Effector CD8-positive, alpha-beta T cell (primary cell): ENCODE data around the gene CIAO2B.

Experiments used
- DNase-seq: peaks from one replicate; lab custom pipeline; 2025; lab: John Stamatoyannopoulos, UW

Gene CIAO2B

GRCh38 chr16:66919569-66920298 lies 14.5 kb downstream of the CIAO2B start:
- no peak for DNase-seq

DNA sequence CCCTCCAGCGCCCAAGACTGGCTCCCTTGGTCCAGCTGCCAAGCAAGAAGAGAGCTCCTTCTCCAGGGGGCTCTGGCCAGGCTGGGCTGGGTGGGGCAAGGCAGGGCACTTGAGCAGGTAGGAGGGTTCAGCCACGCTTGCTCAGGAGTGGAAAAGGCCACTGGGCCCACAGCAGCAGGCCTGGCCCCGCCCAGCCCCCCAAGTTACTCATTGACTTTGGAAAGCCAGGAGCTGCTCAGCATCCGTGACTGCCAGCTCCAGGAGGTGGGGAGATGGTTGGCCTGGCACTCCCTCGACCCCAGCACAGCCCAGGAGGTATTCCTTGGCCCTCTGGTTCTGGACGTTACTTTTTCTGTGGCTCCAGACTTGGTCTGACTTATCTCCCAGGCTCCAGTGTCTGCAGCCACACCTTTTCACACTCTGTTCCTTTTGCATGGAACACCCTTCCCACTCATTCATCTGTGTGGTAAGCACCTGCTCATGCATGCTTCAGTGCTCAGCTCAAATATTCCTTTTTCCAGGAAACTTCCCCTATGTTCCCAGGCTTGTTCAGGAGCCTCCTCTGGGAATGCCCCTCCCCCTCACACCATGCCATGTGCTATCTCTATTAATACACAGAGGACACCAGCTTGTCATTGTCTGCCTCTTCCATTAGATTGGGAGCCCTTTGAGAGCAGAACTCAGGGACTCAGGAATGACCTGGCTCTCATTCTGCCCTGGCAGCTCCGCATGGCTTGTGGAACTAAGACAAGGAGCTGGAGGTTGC lies 15.2 kb downstream of the CIAO2B start, which contains the start of gene CDH16:
CDH16 (minus strand) TSS at position 83 of the 766 bp plus-strand sequence. CDS start 820 bp downstream, outside the sequence.
- no peak for DNase-seq

DNA sequence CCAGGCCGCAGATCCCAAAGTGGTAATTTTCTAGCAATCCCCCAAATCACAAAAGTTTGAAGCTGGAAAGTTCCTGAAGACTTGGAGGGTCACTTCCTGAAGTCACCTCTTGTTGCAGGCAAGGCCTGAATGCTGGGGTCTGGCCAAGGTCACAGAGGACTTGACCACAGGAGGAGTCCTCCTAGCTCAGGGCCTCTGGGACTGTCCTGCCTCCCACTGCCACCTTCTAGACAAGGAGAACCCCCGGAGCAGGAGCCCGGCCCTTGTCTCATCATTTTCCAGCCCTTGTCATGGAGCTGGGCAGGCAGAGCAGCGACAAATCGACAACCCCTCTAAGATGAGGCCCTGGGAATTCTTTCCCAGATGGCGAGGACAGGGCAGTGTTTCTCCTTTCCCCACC lies 15.8 kb downstream of the CIAO2B start:
- DNase-seq, result no peak

- DNase-seq, result no peak
Observed at GRCh38 chr16:66917741-66918140, 16.5 kb downstream of the CIAO2B start.

DNA sequence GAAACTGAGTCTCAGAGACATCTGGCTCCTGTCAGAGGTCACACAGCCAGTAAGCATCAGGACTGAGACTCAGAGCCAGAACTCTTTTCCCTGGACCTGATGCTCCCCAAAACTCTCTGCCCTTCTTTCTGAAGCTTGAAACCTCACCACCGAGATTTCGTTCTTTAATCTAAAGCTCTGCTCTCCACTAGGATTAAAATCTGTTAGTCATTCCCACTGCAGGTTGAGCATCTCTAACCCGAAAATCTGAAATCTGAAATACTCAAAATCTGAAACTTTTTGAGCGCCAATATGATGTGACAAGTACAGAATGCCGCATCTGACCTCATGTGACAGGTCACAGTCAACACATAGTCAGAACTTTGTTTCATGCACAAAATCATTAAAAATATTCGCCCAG lies 17.7 kb downstream of the CIAO2B start:
- DNase-seq, result no peak

DNA sequence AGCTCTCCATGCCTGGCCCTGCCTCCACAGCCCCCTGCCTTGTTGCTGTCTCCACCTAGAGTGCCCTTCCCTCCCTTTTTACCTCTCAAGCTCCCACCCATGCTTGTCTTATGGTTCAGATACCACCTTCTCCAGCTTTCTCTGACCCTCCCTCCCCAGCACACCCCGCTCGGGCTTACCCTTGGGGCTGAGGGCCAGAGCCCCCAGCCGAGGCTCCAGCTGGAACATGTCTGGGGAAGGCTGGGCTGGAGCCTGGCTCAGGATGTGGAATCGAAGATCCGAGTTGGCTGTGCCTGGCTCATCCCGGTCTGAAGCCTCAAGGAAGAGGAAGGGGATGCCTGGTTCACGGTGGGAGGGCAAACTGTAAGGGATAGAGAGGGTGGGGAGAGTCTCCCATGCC lies 19.2 kb downstream of the CIAO2B start:
- no peak for DNase-seq

GRCh38 chr16:66914541-66914940 lies 19.7 kb downstream of the CIAO2B start:
- DNase-seq, result no peak

- DNase-seq, result no peak
Observed at GRCh38 chr16:66913711-66914110, 20.5 kb downstream of the CIAO2B start.

DNA sequence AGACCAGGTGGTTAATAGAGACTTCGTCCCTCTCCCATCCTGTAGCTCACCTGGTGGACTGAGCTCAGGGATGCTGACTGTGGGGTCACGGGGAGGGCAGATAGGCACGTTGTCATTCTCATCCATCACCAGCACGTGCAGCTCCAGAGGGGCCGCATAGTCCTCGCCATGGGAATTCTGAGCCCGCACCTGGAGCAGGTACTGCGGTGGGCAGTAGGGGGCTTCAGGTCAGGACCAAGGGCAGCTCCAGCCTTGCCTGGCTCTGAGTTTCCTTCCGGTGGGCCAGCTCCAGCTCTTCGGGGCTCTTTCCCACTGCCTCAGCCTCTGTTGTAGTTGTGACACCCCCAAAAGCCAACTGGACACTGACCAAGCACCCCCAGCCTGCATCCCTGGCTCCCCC lies 21.1 kb downstream of the CIAO2B start:
- no peak for DNase-seq

- no peak for DNase-seq
Observed at GRCh38 chr16:66911801-66912200, 22.4 kb downstream of the CIAO2B start.

GRCh38 chr16:66911112-66911511 lies 23.1 kb downstream of the CIAO2B start:
- no peak for DNase-seq

DNA sequence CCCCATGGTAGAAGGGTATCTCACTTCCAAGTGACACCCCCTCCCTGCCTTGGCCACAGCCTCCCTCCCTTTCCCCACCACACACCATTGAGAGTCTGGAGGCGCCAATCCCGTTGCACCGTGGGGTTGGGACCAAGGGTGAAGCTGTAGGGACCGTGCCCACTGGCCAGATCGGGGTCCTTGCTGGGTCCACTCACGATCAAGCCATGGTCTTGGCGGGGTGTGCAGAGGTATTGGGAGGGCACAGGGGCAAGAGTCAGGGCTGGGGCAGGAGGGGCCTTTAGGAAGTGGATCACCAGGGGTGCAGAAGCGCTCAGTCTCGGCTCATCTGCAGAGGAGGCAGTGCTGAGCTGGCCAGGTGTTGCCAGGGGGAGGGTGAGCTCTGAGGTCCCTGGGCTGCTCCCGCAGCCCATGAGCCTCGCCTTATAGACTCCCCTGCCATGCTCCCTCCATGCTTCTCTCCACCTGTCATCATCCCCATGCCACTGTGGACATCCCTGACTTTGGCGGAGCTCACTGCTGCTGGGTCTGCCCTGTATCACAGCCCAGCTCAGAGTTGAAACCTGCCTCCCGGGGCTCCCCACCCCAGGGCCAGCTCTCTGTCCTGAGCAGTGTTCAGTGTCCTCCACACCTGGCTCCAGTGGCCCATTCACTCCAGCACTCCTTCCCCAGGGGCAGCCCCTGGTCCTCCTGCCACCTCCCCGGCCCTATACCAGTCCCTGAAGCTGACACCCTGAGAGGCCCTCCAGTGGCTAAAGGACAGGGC lies 23.8 kb downstream of the CIAO2B start:
- no peak for DNase-seq

DNA sequence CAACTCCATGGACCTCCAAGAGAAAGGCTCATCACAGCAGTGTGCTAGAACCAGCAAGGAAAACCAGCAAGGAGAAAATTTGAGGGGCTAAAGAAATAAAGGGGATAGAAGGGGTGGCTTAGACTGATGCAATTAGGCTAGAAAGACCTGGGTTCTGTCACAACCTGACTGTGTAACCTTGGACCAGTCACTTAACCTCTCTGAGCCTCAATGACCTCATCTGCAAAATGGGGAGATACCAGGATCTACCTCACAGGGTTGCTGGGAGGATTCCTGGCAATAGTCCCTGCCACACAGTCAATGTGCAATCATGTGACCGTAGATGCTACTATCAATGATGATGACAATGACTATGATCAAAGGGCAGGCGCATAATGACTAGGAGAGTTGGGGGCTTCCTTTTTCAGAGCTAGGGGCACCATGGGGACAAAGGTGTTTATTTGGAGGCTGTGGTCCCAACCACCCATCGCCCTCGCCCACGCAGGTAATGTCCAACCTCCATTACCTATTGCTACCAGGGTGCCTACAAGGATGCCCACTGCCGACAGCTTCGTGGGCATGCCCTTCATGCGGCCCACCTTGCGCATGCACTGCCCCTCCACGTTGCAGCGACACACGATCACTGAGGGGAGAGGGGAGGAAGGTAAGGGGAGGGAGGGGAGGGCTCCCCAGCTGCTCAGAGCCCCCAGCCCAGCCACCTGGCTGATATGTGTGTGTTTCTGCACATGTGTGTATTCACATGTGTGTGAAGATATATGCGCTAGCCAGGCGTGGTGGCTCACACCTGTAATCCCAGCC lies 25.2 kb downstream of the CIAO2B start:
- DNase-seq, result no peak

- DNase-seq, result no peak
Observed at GRCh38 chr16:66908116-66908515, 26.1 kb downstream of the CIAO2B start.

GRCh38 chr16:66906916-66907836 lies 27.0 kb downstream of the CIAO2B start:
- no peak for DNase-seq

- no peak for DNase-seq
Observed at GRCh38 chr16:66905633-66906539, 28.3 kb downstream of the CIAO2B start.

DNA sequence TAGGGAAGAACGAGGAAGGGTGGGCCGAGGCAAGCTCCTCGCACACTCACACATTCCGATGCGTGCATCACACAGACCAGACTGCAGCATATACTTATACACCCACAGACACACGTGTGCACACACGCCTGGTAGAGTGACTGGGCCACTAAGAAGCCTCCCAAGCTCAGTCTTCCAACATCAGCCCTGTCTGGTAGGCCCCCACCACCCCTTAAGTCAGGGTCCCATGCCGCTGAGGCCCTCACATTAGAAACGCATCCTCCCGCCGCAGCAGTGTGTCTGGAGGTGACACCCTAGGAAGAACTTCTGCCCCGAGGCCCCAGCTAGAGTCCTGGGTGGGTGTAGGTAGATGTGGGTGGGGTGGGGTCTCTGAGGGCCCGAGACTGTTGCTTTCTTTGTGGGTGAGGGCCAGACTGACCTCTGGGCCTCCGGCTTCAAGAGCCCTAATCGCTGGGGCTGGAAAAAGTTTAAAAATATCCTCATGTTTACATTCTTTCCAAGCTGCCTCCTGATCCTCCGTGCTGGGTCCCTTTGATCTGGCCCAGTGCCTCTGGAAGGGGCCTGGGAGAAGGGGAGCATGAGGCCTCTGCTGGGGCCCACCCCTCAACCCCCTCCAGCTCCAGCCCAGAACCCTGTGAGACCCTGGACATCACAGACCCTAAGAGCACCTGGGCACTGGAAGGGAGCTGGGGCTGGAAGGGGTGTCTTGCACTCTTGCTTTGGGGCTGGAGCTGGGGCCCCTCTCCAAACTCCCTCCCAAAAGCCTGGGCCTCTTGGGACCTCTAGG lies 29.2 kb downstream of the CIAO2B start:
- no peak for DNase-seq

DNA sequence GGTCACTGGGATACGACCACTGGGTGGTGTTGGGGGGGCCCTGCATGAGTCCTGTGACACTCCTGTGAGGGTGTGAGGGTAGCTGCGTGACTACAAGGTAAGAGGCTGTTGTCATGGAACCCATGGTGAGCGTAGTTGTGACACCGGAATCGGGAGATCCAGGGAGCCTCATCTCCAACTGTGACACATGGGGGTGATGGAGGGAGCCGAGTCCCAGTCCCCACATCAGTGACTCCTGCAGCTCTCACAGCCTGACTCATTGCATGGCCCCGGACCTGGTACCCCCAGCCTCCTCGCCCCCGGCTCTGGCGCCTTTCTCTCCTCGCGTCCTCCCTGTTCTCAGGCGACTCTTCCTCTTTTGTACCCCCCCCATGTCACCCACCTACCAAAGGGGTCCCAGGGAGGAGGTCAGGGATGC lies 29.8 kb downstream of the CIAO2B start:
- no peak for DNase-seq
